ENCODE results near the gene NEK8. TPM values are rescaled to one million over a fixed set of nuclear protein-coding genes. Genes with fewer than 3 reads are reported as not detected.
"Not testable (repeated sequence)": the region's sequence is repeated elsewhere in the genome, so short reads cannot be mapped to it uniquely, and the experiment has no call there.

Gene NEK8
- total RNA-seq, 1 donor from 2014 or later, result 5.5 TPM

- Mint-ChIP-seq H3K9me3 (no peaks in the 10 kb centered on the region), H3K36me3 (ENCODE audit: low read depth) (peaks cover 8% of the 10 kb centered on the region), H3K27me3 (no peaks in the 10 kb centered on the region), H3K4me3 (no peak overlapping the region), H3K27ac (peak overlapping the region; percentile 34), H3K4me1 (peaks cover 20% of the 10 kb centered on the region)
- DNase-seq, result no peak
- intact Hi-C loops (cut with micrococcal nuclease), result no loop called here
Observed at GRCh38 chr17:28773736-28774135, 45.1 kb downstream of the NEK8 start.

GRCh38 chr17:28774206-28774605 is 45.6 kb downstream of the NEK8 start:
- no peak overlapping the region for H3K27ac Mint-ChIP-seq
- H3K4me3 Mint-ChIP-seq, result no peak overlapping the region
- no peaks in the 10 kb centered on the region for H3K9me3 Mint-ChIP-seq
- peaks cover 13% of the 10 kb centered on the region for H3K36me3 Mint-ChIP-seq (ENCODE audit: low read depth)
- H3K4me1 Mint-ChIP-seq, result peaks cover 24% of the 10 kb centered on the region
- no peak for DNase-seq
- H3K27me3 Mint-ChIP-seq, result no peaks in the 10 kb centered on the region
- intact Hi-C loops (cut with micrococcal nuclease), result no loop called here

GRCh38 chr17:28777178-28777577 is 48.6 kb downstream of the NEK8 start:
- Mint-ChIP-seq H3K9me3 (no peaks in the 10 kb centered on the region), H3K4me1 (peaks cover 26% of the 10 kb centered on the region), H3K27ac (peak overlapping the region; percentile 36), H3K4me3 (no peak overlapping the region), H3K36me3 (ENCODE audit: low read depth) (peaks cover 21% of the 10 kb centered on the region), H3K27me3 (no peaks in the 10 kb centered on the region)
- DNase-seq, result no peak
- intact Hi-C loops (cut with micrococcal nuclease), result no loop called here

- H3K9me3 Mint-ChIP-seq; intact Hi-C loops (cut with micrococcal nuclease); H3K27me3 Mint-ChIP-seq; DNase-seq; H3K27ac Mint-ChIP-seq; H3K4me3 Mint-ChIP-seq: not testable (repeated sequence)
- Mint-ChIP-seq H3K4me1 (peaks cover 25% of the 10 kb centered on the region), H3K36me3 (ENCODE audit: low read depth) (peaks cover 15% of the 10 kb centered on the region)
Observed at GRCh38 chr17:28779601-28780000, 51.0 kb downstream of the NEK8 start.

GRCh38 chr17:28783161-28783560 is 54.6 kb downstream of the NEK8 start:
- Mint-ChIP-seq H3K4me1 (peaks cover 11% of the 10 kb centered on the region), H3K4me3 (no peak overlapping the region), H3K36me3 (ENCODE audit: low read depth) (peaks cover 16% of the 10 kb centered on the region), H3K9me3 (no peaks in the 10 kb centered on the region), H3K27me3 (no peaks in the 10 kb centered on the region), H3K27ac (no peak overlapping the region)
- no peak for DNase-seq
- intact Hi-C loops (cut with micrococcal nuclease), result no loop called here

- intact Hi-C loops (cut with micrococcal nuclease), result no loop called here
- Mint-ChIP-seq H3K36me3 (ENCODE audit: low read depth) (peaks cover 6% of the 10 kb centered on the region), H3K4me3 (no peak overlapping the region), H3K27me3 (no peaks in the 10 kb centered on the region), H3K4me1 (peaks cover 4% of the 10 kb centered on the region), H3K27ac (no peak overlapping the region), H3K9me3 (no peaks in the 10 kb centered on the region)
- DNase-seq, result no peak
Observed at GRCh38 chr17:28788100-28788499, 59.5 kb downstream of the NEK8 start.

Other genes starting within 250 kb of the NEK8 start
- gene FOXN1, start 222.4 kb upstream of the NEK8 start, total RNA-seq, result not detected in 2 replicates
- 59.8 and 60.2 TPM in 2 replicates for gene UNC119, start 176.2 kb upstream of the NEK8 start, total RNA-seq
- gene PIGS, start 157.3 kb upstream of the NEK8 start, total RNA-seq, result 65.8 and 70.9 TPM in 2 replicates
- gene ALDOC, start 151.9 kb upstream of the NEK8 start, total RNA-seq, result 70.2 and 72.9 TPM in 2 replicates
- gene SPAG5, start 129.8 kb upstream of the NEK8 start, total RNA-seq, result 89.6 and 91.3 TPM in 2 replicates
- 40.8 and 43.8 TPM in 2 replicates for gene RSKR, start 114.6 kb upstream of the NEK8 start, total RNA-seq
- gene BLTP2, start 83.6 kb upstream of the NEK8 start, total RNA-seq, result 220 and 225 TPM in 2 replicates
- gene SDF2, start 66.9 kb upstream of the NEK8 start, total RNA-seq, result 43.8 and 46.2 TPM in 2 replicates
- 100 and 108 TPM in 2 replicates for gene SUPT6H, start 66.6 kb upstream of the NEK8 start, total RNA-seq
- 6.0 TPM in 2 replicates for gene PROCA1, start 16.9 kb upstream of the NEK8 start, total RNA-seq
- gene RAB34, start 10.9 kb upstream of the NEK8 start, total RNA-seq, result 19.2 and 20.6 TPM in 2 replicates
- 1,588 and 1,610 TPM in 2 replicates for gene RPL23A, start 8.8 kb upstream of the NEK8 start, total RNA-seq
- 12.5 and 16.8 TPM in 2 replicates for gene TLCD1, start 2.6 kb upstream of the NEK8 start, total RNA-seq
- 155 and 168 TPM in 2 replicates for gene TRAF4, start 15.2 kb downstream of the NEK8 start, total RNA-seq
- gene FAM222B, start 114.0 kb downstream of the NEK8 start, total RNA-seq, result 22.4 and 24.0 TPM in 2 replicates
- gene ERAL1, start 126.2 kb downstream of the NEK8 start, total RNA-seq, result 56.8 and 61.2 TPM in 2 replicates
- gene FLOT2, start 168.9 kb downstream of the NEK8 start, total RNA-seq, result 109 and 111 TPM in 2 replicates
- gene DHRS13, start 174.3 kb downstream of the NEK8 start, total RNA-seq, result 32.4 and 34.3 TPM in 2 replicates
- gene PHF12, start 222.7 kb downstream of the NEK8 start, total RNA-seq, result 61.1 TPM in 2 replicates

All from activated CD4-positive, alpha-beta T cell treated with anti-CD3 and anti-CD28 coated beads, Interleukin-2, amount 10 ng/mL, durations not matched to agents 24 days and 14 days (primary cell).